GM18951 (cell line): ENCODE results near the gene PCSK7.
"Not testable (repeated sequence)": the region's sequence is repeated elsewhere in the genome, so short reads cannot be mapped to it uniquely, and the experiment has no call there.

Source experiments
- POLR2A ChIP-seq: IDR thresholded peaks from 4 replicates; pipeline ENCODE4 v1.6.1; 2011; ENCODE audit warnings: mild to moderate bottlenecking; ENCODE audit not compliant: insufficient read length, insufficient read depth; ENCODE audit errors: extremely low read depth
- in situ Hi-C: fragments of 300-500 bp; cut with MboI; formaldehyde crosslinking; loops from one replicate; pipeline ENCODE4 v1.12.0; 2022; ENCODE audit warnings: low sequenced_read_pairs, mixed read lengths, inconsistent platforms; ENCODE audit not compliant: unreplicated experiment

PCSK7 gene

DNA sequence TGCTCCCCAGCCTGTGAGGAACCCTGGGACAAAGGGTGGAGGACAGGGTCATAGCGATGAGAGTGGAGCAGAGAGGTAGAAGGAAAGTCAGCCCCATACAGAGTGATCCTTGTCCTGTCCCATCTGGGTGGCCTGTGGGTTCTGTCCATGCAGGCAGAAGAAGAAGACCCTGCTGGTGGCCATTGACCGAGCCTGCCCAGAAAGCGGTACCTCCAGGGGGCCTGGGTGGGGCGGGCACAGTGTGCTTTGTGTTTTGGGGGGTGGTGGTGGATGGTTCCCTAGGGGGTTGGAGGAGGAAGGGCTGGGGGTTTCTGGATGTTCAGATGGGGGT, 45.5 kb downstream of the PCSK7 start:
- in situ Hi-C loops, result no loop called here
- TF ChIP-seq POLR2A, result no peak

DNA sequence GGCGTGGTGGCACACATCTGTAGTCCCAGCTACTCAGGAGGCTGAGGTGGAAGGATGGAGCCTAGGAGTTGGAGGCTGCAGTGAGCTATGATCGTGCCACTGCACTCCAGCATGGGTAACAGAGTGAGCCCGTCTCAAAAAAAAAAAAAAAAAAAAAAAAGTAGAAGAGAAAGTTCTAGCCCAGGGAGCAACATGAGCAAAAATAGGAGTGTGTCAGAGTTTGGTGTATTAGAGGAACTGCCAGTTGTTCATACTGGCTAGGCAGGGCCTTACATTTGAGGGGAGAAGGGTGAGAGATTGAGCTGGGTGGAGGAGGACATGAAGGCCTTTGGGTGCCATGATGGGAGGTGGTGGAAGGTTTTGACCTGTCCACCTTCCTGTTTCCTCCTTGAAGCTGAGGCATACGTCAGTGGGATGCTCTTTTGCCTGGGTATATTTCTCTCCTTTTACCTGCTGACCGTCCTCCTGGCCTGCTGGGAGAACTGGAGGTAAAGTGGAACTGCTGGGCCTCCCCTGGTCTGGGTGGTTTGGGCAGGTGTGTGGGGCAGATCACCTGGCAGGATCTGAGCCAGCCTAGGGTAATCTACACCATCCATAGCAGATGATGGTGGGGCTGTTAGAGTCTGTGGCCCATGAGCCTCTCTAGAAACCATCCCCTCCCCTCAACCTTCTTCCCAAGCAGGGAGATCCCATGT, 46.0 kb downstream of the PCSK7 start:
- in situ Hi-C loops, result no loop called here
- TF ChIP-seq POLR2A, result no peak

DNA sequence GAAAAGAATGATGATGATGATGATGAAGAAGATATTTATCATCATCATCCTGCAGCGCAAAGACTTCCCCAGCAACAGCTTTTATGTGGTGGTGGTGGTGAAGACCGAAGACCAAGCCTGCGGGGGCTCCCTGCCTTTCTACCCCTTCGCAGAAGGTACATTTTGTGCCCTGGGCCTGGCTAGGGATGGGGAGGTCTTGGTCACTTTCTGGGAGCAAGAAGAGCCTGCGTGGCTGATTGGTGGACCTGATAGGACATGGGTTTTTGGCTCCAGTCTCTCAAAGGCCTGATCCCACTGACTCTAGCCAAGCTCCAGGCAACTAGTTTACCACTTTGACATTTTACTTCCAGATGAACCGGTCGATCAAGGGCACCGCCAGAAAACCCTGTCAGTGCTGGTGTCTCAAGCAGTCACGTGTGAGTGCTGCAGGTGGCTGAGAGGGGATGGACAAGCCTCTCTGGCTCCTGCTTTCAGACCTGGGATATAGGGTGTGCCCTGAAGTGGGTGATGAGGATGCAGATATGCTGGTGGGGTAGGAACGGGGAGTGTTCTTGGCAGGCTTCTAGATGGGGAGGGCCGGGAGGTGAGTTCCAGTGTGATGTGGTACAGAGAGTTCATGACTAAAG, 48.0 kb downstream of the PCSK7 start:
- TF ChIP-seq POLR2A, result no peak
- in situ Hi-C loops, result no loop called here

DNA sequence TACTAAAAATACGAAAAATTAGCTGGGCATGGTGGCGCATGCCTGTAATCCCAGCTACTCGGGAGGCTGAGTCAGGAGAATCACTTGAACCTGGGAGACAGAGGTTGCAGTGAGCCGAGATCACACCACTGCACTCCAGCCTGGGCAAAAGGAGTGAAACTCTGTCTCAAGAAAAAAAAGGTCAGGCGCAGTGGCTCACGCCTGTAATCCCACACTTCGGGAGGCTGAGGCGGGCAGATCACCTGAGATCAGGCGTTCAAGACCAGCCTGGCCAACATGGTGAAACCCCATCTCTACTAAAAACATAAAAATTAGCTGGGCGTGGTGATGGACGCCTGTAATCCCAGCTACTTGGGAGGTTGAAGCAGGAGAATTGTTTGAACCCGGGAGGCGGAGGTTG, 48.7 kb downstream of the PCSK7 start:
- in situ Hi-C loops, result not testable (repeated sequence)

DNA sequence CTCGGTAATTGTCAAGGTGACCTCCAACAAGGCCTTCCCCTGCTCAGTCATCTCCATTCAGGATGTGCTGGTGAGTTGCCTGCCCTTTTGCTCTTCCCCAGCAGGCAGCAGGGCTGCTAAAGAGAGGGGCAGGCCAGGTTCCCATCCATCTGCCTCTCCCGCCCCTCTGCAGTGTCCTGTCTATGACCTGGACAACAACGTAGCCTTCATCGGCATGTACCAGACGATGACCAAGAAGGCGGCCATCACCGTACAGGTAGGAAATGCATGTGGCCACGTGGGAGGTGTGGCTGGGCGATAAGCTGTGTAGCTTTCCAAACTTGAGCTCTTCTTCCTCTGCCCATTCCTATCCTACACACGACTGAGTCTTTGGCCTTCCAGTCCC, 49.3 kb downstream of the PCSK7 start:
- in situ Hi-C loops, result no loop called here
- no peak for TF ChIP-seq POLR2A

DNA sequence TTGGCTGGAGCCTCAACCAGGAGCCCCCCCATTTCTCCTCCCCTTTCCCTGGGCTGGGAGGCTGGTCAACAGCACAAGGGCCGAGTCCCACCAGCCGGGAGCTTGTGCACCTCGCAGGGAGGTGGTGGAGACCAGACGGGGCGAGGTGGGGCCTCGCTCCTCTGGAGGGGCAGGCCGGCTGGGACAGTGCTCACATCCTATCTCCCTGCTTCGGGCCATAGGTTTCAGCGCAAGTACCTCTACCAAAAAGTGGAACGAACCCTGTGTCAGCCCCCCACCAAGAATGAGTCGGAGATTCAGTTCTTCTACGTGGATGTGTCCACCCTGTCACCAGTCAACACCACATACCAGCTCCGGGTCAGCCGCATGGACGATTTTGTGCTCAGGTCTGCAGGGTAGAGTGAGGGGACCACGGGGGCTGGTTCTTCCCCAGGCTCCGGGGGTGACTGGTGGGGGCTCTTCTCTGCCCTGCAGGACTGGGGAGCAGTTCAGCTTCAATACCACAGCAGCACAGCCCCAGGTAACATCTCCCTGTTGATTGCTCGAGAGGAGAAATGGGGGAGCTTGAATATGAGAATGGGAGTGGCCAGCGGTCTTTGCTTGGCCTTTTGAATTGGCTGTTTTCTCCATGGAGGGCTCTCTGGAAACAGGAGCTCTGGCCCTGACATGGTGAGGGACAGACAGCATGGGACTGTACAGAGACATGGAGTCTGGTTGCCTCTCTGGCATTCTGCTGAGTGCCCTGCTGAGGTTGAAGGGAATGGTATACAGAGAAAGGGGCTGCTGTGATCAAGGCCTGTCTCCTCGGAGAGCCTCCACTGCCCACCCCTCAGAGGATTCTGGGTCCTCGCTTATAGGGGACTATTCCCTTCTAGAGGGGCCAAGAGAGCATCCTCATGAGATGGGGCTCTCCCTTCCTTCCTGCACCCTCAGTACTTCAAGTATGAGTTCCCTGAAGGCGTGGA, 50.0 kb downstream of the PCSK7 start:
- TF ChIP-seq POLR2A, result no peak
- in situ Hi-C loops, result no loop called here

DNA sequence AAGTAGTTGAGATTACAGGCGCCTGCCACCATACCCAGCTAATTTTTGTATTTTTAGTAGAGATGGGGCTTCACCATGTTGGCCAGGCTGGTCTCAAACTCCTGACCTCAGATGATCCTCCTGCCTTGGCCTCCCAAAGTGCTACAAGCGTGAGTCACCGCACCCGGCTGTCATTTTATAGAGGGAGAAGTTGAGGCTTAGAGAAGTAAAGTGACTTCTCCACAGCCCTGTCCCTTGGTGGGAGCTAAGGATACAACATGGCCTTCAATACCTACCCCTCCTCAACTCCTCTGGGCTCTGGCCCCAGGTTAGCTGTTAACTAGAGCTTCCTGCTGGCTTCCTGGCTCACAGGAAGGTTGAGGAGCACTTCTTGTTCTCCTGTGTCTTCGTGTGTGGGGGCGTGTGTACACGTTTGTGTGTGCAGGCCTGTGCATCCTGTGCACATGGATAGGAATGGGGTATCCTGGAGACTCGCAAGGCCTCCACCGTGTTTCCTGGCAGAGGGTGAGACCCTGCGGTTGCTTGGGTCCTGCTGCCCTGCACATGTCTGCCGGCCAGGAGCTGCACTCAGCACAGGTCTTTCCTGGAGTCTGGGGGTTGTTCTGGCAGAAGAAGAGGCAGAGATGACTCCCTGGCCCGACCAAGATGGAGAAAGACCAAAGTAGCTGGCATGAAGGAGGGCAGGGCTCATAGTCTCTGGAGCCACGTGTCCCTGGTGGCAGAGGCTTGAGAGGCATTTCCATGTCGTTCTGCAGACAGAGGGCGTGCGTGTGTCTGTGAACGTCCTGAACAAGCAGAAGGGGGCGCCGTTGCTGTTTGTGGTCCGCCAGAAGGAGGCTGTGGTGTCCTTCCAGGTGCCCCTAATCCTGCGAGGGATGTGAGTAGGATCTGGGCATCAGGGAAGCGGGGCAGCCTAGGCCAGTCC, 51.0 kb downstream of the PCSK7 start:
- in situ Hi-C loops, result no loop called here
- TF ChIP-seq POLR2A, result no peak

DNA sequence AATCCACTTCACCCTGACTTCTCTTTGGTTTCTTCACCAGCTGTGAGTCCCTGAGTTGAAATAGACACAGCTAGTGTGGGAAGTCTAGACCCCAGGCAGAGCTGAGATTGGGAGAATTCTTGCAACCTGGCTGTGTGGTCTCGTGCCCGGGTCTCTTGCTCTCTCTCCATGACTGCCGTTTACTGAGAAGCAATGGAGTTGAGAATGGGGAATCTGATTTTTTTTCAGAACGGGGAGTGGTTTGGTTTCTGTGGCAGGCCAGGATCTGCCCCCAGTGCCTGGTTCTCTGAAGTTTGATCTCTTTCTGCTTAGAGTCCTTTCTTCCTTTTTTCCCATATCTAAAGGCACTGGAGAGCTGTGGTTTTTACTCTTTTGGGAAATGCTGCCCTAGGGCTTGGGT, 51.9 kb downstream of the PCSK7 start:
- peak; percentile 10 for TF ChIP-seq POLR2A
- in situ Hi-C loops, result no loop called here

DNA sequence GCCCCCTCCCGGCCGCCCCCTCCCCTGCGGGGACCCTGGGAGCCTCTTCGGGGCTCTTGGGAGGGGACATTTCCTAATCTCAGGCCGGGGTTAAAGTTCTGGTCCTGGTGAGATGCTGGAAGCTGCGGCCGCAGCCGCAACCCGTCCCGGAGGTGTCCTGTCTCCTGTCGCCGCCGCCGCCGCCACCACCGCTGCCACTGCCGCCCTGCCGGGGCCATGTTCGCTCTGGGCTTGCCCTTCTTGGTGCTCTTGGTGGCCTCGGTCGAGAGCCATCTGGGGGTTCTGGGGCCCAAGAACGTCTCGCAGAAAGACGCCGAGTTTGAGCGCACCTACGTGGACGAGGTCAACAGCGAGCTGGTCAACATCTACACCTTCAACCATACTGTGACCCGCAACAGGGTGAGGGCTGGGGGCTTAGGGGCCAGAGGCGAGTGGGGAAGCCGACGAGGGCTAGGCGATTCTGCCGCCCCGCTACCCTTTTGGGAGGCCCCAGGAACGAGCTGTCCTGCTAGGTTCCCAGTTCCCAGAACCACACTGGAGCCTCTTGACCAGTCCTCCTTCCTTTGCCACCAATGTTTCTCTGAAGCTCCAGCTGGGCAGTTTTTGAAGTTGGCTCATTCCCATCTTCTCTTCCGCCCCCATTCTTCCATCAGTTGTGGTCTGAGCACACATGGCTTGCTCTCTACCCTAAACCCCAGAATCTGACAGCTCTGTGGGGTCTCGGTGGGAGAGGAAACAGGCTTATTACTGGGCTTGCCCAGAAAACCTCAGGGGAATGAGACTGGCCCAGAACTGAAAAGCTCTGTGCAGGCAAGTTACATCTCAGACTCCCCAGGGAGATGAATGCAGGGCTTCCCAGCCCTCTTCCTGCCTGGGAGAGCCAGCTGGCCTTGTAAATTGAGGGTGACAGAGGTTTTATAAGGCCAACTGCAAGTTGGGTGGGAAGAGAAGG, 52.5 kb downstream of the PCSK7 start:
- in situ Hi-C loops, result no loop called here
- TF ChIP-seq POLR2A, result peak; percentile 27

DNA sequence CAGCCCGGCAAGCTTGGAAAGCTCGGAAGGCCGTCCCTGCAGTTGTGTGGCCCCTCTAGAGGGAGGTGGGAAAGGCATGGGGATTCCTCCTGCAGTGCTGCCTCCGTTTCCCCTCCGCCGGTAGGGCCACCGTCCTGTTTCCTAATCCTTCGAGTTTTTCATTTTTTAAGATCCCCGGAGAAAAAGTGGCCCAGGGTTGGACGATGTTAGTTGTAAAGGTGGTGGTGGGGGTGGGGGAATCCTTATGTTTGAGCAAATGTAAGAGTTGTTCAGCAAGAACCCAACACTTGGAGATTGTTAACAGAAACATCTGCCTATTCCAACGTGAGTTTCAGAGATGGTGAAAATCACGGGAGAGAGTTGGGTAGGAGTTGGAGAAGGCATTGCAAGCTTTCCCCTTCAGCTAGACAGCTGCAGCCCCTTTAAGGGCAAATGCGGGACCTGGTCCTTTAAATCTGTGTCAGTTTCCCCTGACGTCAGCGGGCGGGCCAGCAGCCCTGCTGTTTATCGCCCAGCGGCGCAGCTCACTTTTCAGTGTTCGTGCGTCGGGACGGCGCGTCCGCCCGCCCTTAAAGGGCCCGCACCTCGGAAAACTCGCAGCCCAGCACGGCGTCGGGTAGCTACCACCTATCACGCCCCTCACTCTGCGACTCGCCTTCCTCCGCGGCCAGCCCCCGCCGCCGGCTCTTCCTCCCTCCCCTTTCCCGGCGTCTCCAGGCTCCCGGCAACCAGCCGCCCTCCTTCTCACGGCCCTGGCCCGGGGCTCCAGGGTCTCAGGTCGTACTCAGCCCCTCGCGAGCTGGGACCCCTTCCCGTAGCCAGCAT, 53.5 kb downstream of the PCSK7 start, which contains the start of gene SIDT2:
Gene SIDT2 (plus strand): TSS at position 534 of the 825 bp plus-strand sequence. CDS start 521 bp downstream, outside the sequence.
- peak; percentile 76 for TF ChIP-seq POLR2A
- in situ Hi-C loops, result no loop called here
